Glutamatergic neuron (in vitro differentiated cells): ENCODE data around the gene HLA-B. TPM values are rescaled to one million over a fixed set of nuclear protein-coding genes. Genes with fewer than 3 reads are reported as not detected.

Experiments used
- DNase-seq: peaks from one replicate; pipeline ENCODE4 v3.0.0; 2022
- H3K27ac Mint-ChIP-seq: one replicate; pipeline ENCODE4 v1.8.0; 2020; ENCODE audit warnings: mild to moderate bottlenecking, mixed read lengths, inconsistent platforms; ENCODE audit not compliant: unreplicated experiment
- H3K27me3 Mint-ChIP-seq: one replicate; pipeline ENCODE4 v1.8.0; 2020; ENCODE audit warnings: mild to moderate bottlenecking, moderate library complexity, mixed read lengths, inconsistent platforms; ENCODE audit not compliant: unreplicated experiment
- H3K36me3 Mint-ChIP-seq: one replicate; pipeline ENCODE4 v1.8.0; 2020; ENCODE audit warnings: mild to moderate bottlenecking, mixed read lengths, inconsistent platforms; ENCODE audit not compliant: unreplicated experiment
- H3K4me1 Mint-ChIP-seq: one replicate; pipeline ENCODE4 v1.8.0; 2020; ENCODE audit warnings: mild to moderate bottlenecking, low read depth, mixed read lengths, inconsistent platforms; ENCODE audit not compliant: unreplicated experiment
- H3K4me3 Mint-ChIP-seq: one replicate; pipeline ENCODE4 v1.8.0; 2020; ENCODE audit warnings: mild to moderate bottlenecking, mixed read lengths, inconsistent platforms; ENCODE audit not compliant: unreplicated experiment
- H3K9me3 Mint-ChIP-seq: one replicate; pipeline ENCODE4 v1.8.0; 2020; ENCODE audit warnings: mild to moderate bottlenecking, moderate library complexity, mixed read lengths, inconsistent platforms; ENCODE audit not compliant: unreplicated experiment
- CTCF ChIP-seq: fragments of 200-600 bp; sonication (generic); IDR thresholded peaks from one replicate; pipeline ENCODE4 v1.5.0; 2021; ENCODE audit not compliant: partially characterized antibody, unreplicated experiment
- microRNA-seq: library from miRNA; unstranded; fragments of <30 nt; microRNA quantifications from one replicate; pipeline ENCODE4, GENCODE V29; 2020; ENCODE audit not compliant: unreplicated experiment
- total RNA-seq: library from RNA; stranded (reverse); fragmentation: NEBNext Ultra II Directional; extraction: Animal tissue kit (Norgen Biotek cat#: 25700); gene quantifications from one replicate; pipeline ENCODE4 v1.2.1, GENCODE V29; 2021; ENCODE audit not compliant: unreplicated experiment

Gene HLA-B
- total RNA-seq, 1 donor from 2014 or later = 11.4 TPM

- no peaks in the 10 kb centered on the region for H3K36me3 Mint-ChIP-seq
- no peak for TF ChIP-seq CTCF
- peaks cover 3% of the 10 kb centered on the region for H3K9me3 Mint-ChIP-seq
- H3K27ac Mint-ChIP-seq = no peak overlapping the region
- H3K4me1 Mint-ChIP-seq = no peaks in the 10 kb centered on the region
- no peak overlapping the region for H3K4me3 Mint-ChIP-seq
- no peak for DNase-seq
- H3K27me3 Mint-ChIP-seq = peaks cover 3% of the 10 kb centered on the region
These were observed 51.2 kb downstream of the HLA-B start for GRCh38 chr6:31305703-31306219.

- TF ChIP-seq CTCF = no peak
- Mint-ChIP-seq H3K27me3 (peaks cover 3% of the 10 kb centered on the region), H3K4me3 (no peak overlapping the region), H3K27ac (no peak overlapping the region), H3K4me1 (no peaks in the 10 kb centered on the region), H3K9me3 (peaks cover 3% of the 10 kb centered on the region), H3K36me3 (no peaks in the 10 kb centered on the region)
- DNase-seq = no peak
These were observed 52.3 kb downstream of the HLA-B start for GRCh38 chr6:31304683-31305082.

Small RNA genes lying within 50 kb of the gene (microRNA-seq; reads per million reads assigned to microRNA genes)
- not detected for gene MIR6891

Other genes starting within 250 kb of the HLA-B start
- gene C6orf15, start 244.6 kb downstream of the HLA-B start, total RNA-seq = not detected
- gene PSORS1C1, start 242.4 kb downstream of the HLA-B start, total RNA-seq = not detected
- gene CDSN, start 236.7 kb downstream of the HLA-B start, total RNA-seq = not detected
- 0.49 TPM for gene PSORS1C2, start 218.1 kb downstream of the HLA-B start, total RNA-seq
- 28.7 TPM for gene CCHCR1, start 199.4 kb downstream of the HLA-B start, total RNA-seq
- gene TCF19, start 198.6 kb downstream of the HLA-B start, total RNA-seq = 5.8 TPM
- 48.8 TPM for gene POU5F1, start 186.5 kb downstream of the HLA-B start, total RNA-seq
- 13.7 TPM for gene HLA-C, start 85.1 kb downstream of the HLA-B start, total RNA-seq
- 0.42 TPM for gene MICA, start 46.4 kb upstream of the HLA-B start, total RNA-seq
- gene MICB, start 141.0 kb upstream of the HLA-B start, total RNA-seq = 3.6 TPM
- gene MCCD1, start 171.8 kb upstream of the HLA-B start, total RNA-seq = not detected
- 526 TPM for gene DDX39B, start 184.8 kb upstream of the HLA-B start, total RNA-seq
- 95.6 TPM for gene ATP6V1G2, start 189.4 kb upstream of the HLA-B start, total RNA-seq
- 29.8 TPM for gene NFKBIL1, start 190.4 kb upstream of the HLA-B start, total RNA-seq
- gene LTA, start 215.1 kb upstream of the HLA-B start, total RNA-seq = not detected
- not detected for gene TNF, start 218.4 kb upstream of the HLA-B start, total RNA-seq
- gene LTB, start 225.2 kb upstream of the HLA-B start, total RNA-seq = not detected
- gene LST1, start 229.1 kb upstream of the HLA-B start, total RNA-seq = not detected
- not detected for gene NCR3, start 235.8 kb upstream of the HLA-B start, total RNA-seq